ENCODE data around the gene KRTAP5-6.

The KRTAP5-6 gene

DNA sequence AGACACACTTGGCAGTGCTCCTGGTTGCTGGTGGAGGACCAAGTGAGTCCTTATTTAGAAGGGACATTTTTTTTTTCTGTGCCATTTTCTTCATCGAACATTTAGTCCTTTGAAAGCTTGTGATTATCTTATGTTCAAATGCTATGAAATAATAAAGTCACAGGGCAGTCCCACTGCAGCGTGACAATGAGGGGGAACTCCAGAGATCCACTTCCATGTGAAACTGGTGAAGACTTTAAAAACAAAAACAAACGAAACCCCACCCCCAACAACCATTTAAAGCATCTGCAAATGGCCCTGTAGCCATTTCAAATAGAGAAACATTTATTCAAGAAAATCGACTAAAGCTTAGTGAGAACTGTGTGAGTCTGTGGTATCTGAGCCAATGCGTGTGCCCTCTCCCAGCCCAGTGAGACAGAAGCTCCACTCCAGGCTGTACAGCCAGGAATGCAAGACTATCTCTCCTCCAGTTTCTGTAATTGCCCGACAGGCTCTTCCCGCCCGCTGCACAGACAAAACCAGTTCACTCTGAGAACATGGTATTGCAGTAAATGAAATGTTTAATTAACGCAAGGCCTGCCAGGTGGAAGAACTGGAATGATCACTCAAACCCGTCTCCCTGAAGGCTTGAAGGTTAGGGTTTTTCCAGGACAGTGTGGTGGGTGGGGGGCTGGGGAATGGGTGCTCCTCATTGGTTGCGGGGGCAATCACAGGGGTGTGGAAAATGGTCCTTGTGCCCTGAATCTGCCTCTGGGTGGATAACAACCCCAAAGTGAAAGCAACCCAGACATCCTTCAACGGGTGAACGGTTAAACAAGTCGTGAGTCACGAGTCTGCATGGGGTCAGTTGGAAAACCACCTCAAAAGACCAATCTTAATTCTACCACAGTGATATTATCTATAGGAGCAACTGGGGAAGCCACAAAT is 8.4 kb downstream of the KRTAP5-6 start:
- DNase-seq, result no peak

DNA sequence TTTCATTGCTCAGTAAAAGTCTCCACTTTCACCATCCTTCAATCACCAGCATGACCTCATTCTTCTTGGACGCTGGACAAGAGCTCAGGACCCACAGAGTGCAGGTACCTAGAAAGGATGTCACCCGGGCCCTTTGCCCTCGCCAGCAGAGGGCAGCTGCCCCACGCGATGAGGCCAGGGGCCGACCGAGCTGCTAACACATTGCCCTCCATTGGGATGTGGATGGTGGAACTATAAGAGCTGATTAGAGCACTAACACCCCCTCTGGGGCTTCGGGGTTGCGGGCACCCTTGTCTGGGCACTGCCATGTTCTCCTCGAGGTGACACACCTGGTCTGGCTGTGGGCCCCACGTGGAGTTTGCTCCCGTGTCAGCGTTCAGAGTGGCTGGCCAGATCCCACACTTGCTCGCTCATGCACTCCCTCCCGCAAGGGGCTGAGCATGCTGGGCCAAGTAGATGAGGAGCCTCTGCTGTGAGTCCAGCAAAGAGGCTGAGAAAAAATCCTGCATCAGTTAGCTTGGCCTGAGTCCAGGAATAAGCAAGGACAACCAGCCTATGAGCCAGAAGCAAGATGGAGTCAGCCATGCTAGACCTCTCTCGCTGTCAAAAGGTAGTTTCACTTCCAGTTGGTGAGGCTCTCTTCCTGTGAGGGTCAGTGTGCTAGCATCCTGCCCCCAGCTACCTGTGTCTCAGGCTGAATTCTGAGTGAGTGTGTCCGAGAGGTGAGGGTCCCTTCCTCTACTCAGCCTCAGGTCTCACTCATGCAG is 9.8 kb downstream of the KRTAP5-6 start:
- DNase-seq, result no peak

DNA sequence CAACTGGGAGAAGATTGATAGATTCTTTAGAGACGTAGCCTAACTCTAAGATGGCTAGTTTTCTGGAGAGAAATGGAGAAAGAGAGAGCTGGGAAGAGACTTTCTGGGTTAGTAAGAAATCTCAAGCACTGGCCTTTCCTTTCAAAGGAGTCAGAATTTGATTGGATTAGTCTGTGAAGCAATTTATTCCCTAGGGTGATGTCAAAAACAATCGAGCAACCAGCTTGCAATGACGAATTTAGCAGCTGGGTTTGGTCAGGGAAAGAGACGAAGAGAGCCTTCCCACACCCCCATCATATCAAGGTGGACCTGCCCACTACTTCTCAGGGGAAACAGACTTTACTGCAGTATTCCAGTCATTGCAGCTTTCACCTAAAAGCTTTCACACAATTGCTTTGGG is 10.8 kb downstream of the KRTAP5-6 start:
- no peak for DNase-seq

GRCh38 chr11:1708716-1709115 is 11.7 kb downstream of the KRTAP5-6 start:
- no peak for DNase-seq

DNA sequence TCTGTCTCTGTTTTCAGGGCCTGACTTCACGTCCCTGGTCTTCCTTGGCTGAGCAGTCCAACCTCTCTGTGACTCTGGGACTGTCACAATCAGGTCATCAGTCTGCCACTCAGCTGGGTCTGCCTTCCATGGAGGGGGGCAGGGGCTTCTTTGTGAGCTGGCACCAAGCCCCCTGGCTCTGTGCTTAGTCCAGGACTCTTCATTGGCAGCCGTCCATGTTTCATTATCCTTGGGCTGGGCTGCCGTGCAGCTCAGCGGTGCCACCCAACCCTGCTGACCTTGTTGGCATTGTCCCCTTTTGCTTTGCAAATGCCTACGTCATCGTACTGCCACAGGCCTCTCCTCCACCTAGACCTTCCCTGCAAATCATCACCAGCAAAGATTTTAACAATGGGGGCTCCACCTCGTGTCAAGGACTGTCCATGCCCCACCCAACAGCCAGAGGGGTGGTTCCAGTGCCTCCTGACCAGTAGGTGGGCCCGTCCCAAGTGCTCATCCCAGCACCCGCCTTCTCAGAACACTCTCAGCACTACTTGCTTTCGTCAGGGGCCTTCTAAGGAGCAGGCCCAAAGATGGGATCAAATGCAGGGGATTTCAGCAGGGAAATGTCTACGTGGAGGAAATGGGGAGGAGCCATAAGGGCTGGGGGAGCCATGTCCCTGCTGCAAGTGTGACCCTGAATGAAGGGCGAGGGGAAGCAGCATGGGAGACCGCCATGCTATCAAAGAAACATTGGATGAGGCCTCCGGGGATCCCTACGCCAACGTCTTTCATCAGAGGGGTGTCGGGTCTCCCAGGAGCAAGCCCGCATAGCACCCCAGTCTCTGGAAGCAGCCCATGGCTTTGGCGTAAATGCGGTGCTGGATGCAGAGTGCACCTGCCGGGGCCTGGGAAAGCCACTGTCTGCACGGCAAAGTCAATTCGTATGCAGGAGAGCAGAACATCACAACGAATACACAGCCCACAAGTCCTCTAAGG is 18.2 kb downstream of the KRTAP5-6 start:
- DNase-seq, result no peak

- DNase-seq, result no peak
These were observed 20.8 kb downstream of the KRTAP5-6 start for GRCh38 chr11:1717745-1718144.

- no peak for DNase-seq
These were observed 21.3 kb downstream of the KRTAP5-6 start for GRCh38 chr11:1718326-1718725.

DNA sequence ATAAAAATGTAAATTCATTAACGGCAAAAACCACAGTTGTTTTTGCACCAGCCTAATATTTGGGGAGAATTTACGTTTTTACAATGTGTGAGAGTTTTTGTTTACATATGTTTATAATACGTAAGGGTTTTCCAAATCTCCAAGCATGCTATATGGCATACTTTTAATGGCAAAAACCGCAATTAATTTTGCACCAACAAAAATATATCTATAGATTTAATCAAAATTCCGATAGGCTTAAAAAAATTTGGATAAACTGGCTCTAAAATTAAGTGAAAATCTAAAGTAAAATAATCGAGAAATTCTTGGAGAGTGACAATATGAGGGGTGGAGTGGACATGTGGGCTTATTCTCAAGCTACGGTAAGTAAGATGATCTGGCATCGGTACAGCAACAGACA is 22.8 kb downstream of the KRTAP5-6 start:
- no peak for DNase-seq

GRCh38 chr11:1727096-1727690 is 30.2 kb downstream of the KRTAP5-6 start:
- no peak for DNase-seq

GRCh38 chr11:1727861-1728260 is 30.9 kb downstream of the KRTAP5-6 start:
- DNase-seq, result no peak

DNA sequence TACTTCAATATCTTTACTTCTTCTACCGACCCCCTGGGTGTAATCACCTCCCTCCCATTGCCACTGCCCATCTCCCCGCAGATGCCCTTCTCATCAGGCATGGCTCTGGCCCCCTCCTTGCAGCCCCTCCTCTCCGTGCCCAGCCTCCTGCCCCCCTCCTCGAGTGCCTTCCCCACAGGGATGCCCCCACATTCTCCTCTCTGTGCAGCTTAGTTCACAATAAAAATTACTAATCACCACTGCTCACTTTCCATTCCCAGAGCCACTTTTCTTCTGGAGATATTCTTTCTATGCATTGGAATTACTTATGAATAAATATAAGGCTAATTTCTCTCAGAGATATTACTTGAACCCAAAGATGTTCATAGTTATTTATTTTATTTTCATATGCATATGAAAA is 31.3 kb downstream of the KRTAP5-6 start:
- DNase-seq, result no peak

- DNase-seq, result no peak
These were observed 32.1 kb downstream of the KRTAP5-6 start for GRCh38 chr11:1728931-1729691.

DNA sequence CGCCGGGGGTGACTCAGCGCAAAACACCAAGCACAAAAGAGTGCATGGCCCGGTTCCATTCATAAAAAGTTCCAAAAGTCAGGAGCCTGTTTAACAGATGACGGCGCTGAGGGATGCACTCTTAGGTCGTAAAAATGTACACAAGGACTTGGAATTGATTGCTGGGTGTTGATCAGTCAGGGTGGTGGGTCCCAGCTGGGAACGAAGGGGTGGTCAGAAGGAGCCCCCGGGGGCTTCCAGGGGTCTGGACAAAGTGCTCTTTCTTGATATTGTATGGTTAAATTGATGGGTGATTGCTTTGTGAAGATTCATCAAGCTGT is 32.7 kb downstream of the KRTAP5-6 start:
- DNase-seq, result no peak

GRCh38 chr11:1730059-1730629 is 33.1 kb downstream of the KRTAP5-6 start:
- DNase-seq, result no peak

GRCh38 chr11:1731451-1732059 is 34.6 kb downstream of the KRTAP5-6 start:
- DNase-seq, result no peak

DNA sequence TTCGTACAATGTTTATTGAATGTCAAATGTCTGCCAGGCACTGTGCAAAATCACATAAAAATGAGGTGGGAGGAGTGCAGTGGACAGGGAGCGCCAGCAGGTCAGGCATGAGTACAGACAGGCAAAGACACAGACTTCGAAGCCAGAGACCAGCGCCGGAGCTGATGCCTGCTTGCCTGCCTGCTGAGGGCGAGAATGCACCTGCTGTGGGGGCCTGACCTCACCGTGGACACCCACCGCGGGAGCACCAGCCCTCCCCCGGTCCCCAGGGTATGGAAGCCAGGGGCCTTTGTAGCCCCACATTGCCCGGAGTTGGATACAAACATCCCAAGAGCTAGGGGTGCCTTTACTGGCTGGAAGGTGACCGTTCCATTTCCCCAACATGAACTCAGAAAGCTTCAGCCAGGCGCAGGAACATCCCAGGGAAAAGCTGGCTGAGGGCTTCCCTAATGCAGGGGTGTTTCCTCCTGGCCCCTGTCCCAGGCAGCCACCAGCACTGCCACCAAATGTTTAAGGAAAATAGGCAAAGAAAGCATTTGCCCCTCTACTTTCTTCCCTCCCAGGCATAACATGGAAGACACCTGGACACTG is 35.5 kb downstream of the KRTAP5-6 start:
- DNase-seq, result no peak

DNA sequence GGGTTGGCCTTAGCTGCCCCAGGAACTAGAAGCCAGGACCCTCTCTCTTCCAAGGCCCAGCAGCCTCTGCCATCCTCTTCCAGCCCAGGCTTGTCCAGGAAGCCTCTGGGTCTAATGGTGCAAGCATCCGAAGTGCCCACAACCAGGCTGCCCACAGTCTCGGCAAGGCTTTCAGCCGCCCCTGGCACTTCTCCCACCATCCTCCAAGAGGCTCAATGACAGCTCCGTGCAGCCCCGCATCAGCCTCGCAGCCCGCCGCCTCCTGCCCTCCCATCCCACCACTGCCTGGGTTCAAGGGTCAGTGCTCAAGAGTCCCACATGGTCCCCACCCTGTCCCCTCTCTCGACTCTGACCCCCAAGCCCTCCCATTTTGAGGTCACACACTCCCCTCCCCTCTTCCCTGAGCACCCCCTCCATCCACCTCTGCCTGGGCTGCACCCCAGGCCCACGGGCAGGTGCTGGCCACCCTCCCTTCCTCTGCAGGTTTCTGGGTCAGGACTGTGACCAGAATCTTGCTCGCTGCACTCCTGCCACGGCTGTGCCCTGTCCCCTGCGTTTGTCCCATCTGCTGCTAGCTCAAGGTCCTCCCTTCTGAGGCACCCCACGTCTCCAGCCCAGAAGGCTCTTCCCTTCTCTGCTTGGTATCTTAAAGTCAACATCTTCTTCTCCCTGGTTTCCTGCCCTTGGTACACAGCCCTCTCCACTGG is 36.2 kb downstream of the KRTAP5-6 start:
- DNase-seq, result no peak

GRCh38 chr11:1733716-1734640 is 37.0 kb downstream of the KRTAP5-6 start:
- DNase-seq, result no peak

DNA sequence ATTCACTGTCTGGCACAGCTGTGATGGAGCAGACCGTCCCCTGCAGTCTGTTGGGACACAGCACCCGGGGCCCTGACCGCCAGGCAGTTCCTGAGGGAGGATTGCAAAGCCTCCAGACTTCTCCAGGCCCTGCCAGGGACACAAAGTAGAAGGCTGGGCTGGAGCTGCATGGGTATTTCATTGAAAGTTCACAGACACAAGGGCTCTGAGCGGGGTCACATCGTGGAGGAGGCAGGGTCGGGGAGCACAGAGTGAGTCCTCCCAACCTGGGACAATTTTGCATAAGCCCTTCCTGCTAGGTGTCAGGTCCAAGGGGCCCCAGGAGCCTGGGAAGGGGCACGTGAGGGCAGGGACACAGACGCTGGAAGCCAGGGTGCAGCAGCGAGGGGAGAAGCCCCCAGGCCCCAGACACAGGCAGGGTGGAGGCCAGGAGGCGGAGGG is 37.7 kb downstream of the KRTAP5-6 start:
- no peak for DNase-seq

All from SHP77 (cell line).